ENCODE data around the gene RSPH1. TPM values are rescaled to one million over a fixed set of nuclear protein-coding genes. Genes with fewer than 3 reads are reported as not detected.

RSPH1 gene
- total RNA-seq, 1 experiment from 2014 or later, result 0.31 TPM

DNA sequence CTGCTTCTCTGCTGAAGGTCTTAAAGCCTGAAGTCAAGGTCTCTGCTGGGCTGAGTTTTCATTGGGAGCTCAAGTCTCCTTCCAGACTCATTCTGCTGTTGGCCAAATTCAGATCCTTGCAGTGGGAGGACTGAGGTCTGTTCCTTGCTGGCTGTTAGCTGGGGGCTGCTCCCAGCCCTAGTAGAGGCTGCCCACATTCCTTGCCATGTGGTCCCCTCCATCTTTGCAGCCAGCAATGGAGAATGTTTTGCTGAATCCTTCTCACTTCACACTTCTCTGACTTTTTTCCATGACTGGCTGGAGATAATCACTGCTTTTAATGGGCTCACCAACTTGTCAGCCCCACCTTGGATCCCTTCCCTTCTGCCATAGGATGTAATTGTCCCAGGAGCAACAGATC is 59.1 kb downstream of the RSPH1 start:
- peaks cover 50% of the 10 kb centered on the region for H3K27me3 Mint-ChIP-seq (ENCODE audit: low read depth)
- Histone ChIP-seq H4K20me1 (ENCODE audit: control insufficient read depth, insufficient read depth, insufficient read length) (peaks cover 3% of the 10 kb centered on the region), H3K4ac (ENCODE audit: low read depth, low read length) (no peak overlapping the region), H2BK15ac (ENCODE audit: low read depth, low read length) (no peak overlapping the region), H3K23ac (ENCODE audit: insufficient read length, low read depth, low read length) (no peak overlapping the region), H2AFZ (ENCODE audit: low read length) (no peak overlapping the region), H2BK120ac (ENCODE audit: low read depth, low read length, poor library complexity, severe bottlenecking) (no peak overlapping the region), H2AK5ac (ENCODE audit: insufficient read length, low read length) (no peak overlapping the region), H4K8ac (replicated peaks; ENCODE audit: insufficient read length, low read depth, low read length) (no peak overlapping the region), H3K79me2 (ENCODE audit: insufficient read depth, low read length) (no peaks in the 10 kb centered on the region), H3K14ac (ENCODE audit: insufficient read depth, low read length) (no peak overlapping the region), H3K9ac (ENCODE audit: extremely low read depth, insufficient read length, low read length) (no peak overlapping the region), H4K5ac (ENCODE audit: insufficient read length, low read depth, low read length) (no peak overlapping the region), H3K79me1 (ENCODE audit: insufficient read depth, low read depth, low read length, poor library complexity, severe bottlenecking) (no peaks in the 10 kb centered on the region), H2BK12ac (ENCODE audit: insufficient read length, low read depth, low read length) (no peak overlapping the region), H3K27me3 (ENCODE audit: insufficient read depth, low read length) (no peaks in the 10 kb centered on the region), H2BK5ac (ENCODE audit: insufficient read length, low read length) (no peak overlapping the region), H2BK20ac (ENCODE audit: low read depth, low read length, poor library complexity, severe bottlenecking) (no peak overlapping the region), H3K9me3 (ENCODE audit: control insufficient read depth, low read depth, low read length) (no peaks in the 10 kb centered on the region), H3K4me1 (ENCODE audit: insufficient read depth, low read length) (no peaks in the 10 kb centered on the region), H3K56ac (ENCODE audit: insufficient read length, low read depth, low read length) (no peak overlapping the region), H3T11ph (ENCODE audit: low read length) (no peak overlapping the region), H3K27ac (ENCODE audit: insufficient read length, low read depth, low read length) (no peak overlapping the region), H3K18ac (ENCODE audit: insufficient read length, low read depth, low read length) (no peak overlapping the region), H3K4me2 (ENCODE audit: insufficient read depth, insufficient read length, low read length) (no peak overlapping the region), H4K91ac (ENCODE audit: insufficient read length, low read depth, low read length) (no peak overlapping the region), H3K23me2 (ENCODE audit: insufficient read length, low read depth, low read length, poor library complexity, severe bottlenecking) (no peaks in the 10 kb centered on the region)
- no peak overlapping the region for H3K4me3 Mint-ChIP-seq
- no peak for DNase-seq
- peaks cover 14 to 24% of the 10 kb centered on the region in 2 experiments for H3K9me3 Mint-ChIP-seq
- TF ChIP-seq, protein P1, sequence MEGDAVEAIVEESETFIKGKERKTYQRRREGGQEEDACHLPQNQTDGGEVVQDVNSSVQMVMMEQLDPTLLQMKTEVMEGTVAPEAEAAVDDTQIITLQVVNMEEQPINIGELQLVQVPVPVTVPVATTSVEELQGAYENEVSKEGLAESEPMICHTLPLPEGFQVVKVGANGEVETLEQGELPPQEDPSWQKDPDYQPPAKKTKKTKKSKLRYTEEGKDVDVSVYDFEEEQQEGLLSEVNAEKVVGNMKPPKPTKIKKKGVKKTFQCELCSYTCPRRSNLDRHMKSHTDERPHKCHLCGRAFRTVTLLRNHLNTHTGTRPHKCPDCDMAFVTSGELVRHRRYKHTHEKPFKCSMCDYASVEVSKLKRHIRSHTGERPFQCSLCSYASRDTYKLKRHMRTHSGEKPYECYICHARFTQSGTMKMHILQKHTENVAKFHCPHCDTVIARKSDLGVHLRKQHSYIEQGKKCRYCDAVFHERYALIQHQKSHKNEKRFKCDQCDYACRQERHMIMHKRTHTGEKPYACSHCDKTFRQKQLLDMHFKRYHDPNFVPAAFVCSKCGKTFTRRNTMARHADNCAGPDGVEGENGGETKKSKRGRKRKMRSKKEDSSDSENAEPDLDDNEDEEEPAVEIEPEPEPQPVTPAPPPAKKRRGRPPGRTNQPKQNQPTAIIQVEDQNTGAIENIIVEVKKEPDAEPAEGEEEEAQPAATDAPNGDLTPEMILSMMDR (conservative IDR thresholded peaks at IDR 0.05), result no peak
- H3K4me1 Mint-ChIP-seq, result no peaks in the 10 kb centered on the region
- no peak overlapping the region for H3K27ac Mint-ChIP-seq
- H3K36me3 Mint-ChIP-seq (ENCODE audit: insufficient read depth in 1 of 3, low read depth in 3 of 3), result no peaks in the 10 kb centered on the region

Data from H9 (cell line).